DMS153 (cell line): ENCODE results near the gene OTUD3.
"Not testable (repeated sequence)": the region's sequence is repeated elsewhere in the genome, so short reads cannot be mapped to it uniquely, and the experiment has no call there.

Source experiments
- DNase-seq: peaks from one replicate; lab custom pipeline; 2025; lab: John Stamatoyannopoulos, UW

OTUD3 gene

DNA sequence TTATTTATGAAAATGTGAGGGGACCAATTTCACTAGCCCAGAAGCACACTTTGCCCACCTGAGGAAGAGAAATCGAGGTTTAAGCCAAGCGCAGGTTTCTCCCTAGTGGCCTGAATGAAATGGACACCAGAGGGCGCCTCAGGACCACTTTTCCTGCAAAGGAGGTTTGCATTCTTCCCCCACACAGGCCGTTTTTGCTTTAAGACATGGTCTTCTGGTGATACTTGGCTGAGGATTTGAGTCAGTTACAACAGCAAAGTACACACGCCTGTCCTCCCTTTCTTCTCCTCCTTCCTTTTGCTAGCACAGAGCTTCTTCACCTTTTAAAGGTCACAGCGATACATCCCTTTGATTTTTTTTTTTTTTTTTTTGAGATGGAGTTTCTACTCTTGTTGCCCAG is 35.9 kb downstream of the OTUD3 start:
- peak; percentile 12 for DNase-seq

DNA sequence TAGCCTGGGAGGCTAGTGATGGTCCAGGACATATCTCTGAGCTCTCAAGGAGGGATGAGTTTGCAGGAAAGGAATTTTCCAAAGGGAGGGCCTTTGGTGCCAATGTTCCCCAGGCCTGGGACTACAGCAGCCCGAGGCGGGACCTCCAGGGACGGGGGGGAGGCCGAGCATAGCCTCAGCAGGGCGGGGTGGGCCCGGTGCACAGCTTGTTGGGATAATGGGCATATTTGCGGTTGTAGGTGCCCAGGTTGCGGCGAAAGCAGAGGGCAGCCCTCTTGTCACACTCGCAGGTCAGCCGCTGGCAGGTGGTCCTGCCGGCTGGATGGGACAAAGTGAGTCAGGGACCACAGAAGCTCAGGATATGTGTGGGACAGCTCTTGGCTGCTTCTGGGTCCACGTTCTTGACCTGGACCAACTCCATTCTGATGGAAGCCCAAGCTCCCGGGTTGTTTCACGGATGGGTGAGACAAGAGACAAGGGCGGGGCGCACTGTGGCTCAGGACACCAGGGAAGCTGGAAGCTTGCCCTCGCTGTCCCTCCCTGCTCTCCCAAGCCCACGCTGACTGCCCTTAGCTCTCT is 38.0 kb downstream of the OTUD3 start:
- DNase-seq = no peak

DNA sequence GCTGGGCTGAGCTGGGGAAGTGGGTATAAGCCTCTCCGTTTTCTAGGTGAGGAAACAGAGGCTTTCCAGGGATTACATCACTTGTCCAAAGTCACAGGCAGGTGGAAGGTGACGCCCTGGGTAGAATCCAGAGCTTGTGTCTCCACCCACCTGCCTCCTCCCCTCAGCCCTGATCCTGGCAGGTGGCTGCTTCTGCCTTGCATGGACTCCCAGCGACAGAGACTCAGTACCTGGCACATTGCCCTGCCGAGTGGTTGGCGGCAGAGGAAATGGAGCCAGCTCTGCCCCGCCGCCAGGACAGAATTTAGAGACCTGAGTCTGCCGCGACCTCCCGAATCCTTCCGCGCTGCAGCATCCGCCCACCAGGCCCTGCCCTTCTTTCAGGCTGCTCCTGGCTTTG is 39.1 kb downstream of the OTUD3 start:
- peak; percentile 81 for DNase-seq

DNA sequence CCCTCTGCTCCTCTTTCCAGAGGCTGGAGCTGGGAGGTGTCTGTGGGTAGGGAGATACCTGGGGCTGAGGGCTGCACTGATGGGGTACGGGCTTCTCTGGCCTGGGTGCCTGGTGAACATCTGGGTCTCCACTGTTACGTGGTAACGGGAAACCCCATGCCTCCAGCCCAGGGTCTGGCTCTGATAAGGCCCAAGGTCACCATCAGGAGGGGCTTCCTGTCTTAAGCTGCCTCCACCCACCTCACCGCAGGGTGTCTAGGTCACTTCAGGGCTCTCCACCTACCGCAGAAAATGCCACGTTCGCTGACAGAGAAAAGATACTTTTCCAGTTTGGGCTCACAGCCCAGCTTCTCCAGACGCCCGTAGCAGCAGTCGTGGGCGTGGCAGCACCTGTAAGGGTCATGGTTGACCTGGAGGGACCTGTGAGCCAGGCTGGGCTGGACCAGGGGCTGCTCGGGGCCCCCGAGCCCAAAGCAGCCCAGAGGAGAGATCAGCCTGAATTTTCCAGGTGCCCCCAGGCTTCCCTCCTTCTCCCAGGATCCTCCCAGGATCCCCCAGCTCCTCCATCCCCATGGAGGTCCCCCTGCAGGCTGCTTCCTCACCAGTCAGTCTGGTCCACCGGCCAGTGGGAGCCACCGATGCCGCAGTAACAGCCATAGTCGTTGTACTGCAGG is 40.0 kb downstream of the OTUD3 start:
- DNase-seq = no peak

DNA sequence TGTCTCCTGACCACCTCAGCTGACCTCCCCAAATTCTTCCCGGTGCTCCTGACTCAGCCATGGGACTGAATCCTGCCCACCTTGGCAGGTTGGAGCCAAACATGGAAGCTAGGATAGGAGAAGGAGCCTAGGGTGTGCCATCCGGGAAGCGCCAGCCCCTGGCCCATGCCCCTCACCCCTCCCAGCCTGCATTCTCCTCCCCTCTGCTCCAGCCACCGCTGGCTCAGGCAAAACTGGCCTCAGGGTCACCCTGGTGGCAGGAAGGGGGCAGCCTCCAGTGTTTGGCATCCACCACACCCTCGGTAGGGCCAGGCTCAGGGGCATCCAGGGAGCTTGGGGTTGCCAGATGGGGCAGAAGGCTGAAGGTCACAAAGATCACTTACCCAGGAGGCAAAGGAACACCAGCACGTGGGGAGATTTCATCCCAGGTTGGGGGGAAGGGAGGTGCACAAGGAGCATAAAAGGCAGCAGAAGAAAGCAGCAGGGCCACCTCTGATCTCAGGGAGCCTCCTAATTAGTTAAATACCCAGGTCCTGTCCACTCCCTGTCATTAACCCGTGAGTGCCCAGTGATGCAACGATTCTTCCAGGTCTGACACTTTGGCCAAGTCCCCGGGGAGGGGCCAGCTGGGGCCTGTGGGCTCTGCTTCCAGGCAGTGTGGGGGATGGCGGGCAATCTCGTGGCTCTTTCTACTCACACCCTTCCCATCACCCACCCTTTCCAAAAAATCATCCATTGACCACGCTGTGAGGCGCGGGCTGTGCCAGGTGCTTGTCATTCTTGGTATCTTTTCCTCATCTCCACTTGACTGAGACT is 41.1 kb downstream of the OTUD3 start, which contains the start of gene PLA2G2E:
TSS of gene PLA2G2E (minus strand) at position 481 of the 816 bp plus-strand sequence. CDS start at position 423, 58 bp downstream.
- DNase-seq = no peak

DNA sequence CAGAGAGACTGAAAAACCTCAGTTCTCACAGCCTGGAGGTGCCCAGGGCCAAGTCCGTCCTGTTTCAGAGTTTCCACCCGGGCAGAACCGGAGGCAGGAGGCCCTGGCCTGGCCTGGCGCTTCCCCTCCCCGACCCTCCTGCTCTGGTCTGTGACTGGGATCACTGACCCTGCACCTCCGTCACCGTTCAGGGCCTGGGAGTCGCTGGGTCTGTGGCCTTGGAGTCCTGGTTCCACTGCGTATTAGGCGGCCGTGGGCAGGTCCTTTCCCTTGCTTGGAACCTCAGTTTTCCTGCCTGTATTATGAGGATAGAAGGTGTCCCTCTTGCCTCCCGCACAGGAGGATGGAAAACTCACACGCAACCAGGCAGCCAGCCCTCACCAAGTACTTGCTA is 41.8 kb downstream of the OTUD3 start:
- DNase-seq = no peak

DNA sequence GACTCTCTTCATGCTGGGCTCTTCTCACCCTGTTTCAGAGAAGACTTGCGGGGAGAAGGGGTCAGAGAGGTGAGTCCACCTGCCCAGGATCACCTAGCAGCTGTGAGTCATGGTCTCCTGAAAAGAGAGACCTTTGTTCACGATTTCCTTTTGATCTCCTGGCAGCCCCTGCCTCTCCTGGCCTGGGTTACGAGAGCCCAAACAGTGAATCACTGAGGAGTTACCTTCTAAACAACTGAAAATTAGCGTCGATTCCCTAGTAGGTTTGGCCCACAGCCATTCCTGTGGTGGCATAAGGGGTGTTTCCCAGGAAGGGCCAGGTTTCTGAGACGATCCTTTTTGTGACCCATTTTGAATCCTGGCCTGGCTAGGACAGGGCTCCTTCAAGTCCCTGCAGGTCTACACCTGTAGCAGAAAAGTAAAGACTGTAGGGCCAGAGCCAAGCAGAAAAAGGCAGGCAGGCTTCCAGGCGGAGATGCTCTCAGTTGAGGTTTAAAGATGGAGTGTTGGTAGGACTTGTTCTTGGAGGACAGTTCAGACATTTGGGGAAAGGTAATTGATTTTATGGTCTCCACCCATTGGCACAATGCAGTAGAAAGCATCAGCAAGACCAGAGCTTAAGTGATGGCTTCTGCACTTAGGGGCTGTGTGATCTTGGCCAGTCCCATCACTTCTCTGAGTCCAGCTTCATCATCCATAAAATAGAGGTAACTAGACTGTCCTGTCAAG is 43.3 kb downstream of the OTUD3 start:
- peak; percentile 19 for DNase-seq

DNA sequence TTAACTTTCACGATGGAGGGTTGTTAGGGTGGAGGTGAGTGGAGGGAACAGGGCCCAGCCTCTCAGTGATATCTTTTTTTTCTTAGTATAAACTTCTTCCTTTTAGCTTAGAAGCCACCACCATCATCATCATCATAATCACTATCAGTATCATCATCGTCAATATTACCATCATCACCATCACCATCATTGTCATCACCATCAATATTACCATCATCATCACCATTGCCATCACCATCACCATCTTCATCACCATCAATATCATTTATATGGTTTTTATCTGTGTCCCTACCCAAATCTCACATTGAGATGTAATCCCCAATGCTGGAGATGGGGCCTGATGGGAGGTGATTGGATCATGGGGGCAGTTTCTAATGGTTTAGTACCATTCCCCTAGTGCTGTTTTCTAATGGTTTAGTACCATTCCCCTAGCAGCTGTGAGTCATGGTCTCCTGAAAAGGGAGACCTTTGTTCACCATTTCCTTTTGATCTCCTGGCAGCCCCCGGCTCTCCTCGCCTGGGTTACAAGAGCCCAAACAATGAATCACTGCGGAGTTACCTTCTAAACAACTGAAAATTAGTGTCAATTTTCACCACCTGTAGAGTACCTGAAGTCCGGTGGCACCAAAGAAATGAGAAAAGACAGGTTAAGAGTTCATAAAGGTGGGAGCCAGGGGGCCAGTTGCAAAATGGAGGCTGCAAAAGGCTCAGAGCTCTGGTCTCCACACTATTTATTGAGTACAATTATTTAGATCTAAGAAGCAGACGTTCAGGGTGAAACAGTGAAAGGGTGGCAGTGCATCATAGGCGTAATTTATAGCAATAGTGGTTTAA is 44.3 kb downstream of the OTUD3 start:
- DNase-seq = peak; percentile 17

DNA sequence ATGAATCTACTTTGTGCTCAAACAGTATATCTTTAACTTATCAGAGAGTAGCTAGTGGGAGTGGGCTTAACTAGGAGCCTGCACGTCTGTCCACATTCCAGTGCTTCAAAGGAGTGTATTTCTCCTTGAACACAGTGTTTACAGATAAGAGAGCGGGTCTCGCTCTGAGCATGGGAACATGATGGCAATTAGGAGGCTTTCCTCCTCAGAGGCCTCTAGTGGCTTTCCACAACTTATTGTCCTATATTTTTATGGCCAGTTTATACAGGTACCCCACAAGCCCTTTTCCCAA is 44.9 kb downstream of the OTUD3 start:
- DNase-seq = not testable (repeated sequence)

DNA sequence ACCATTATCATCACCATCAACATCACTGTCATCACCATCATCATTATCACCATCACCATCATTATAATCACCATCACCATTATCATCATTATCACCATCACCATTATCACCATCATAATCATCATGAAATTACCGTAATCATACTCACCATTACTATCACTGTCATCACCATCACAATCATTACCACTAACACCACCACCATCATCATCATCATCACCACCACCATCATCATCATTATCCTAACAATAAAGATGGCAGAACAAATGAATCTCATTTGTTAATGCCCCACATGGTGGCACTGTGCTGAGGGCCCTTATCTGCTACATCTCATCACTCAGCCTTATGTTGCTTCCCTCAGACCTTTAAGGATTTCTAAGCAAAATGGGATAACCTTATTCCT is 50.7 kb downstream of the OTUD3 start:
- no peak for DNase-seq

DNA sequence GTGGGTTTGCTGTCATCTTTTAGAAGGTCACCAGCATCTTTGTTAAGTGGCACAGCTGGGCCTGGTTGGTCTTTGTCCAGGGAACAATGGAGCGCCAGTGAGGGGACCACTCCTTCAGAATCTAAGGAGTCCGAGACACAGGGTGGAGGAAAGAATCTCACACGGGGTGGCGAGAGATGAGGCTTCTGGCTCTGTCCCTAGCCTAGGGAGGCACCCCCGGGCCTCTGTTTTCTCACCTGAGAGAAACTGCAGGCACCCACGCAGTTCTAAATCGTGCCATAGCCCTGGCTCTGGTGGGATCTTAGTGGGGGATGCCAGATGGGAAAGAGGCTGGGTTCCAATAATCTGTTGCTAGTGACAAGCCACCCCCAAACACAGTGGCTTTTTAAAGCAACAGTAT is 52.1 kb downstream of the OTUD3 start:
- DNase-seq = no peak

DNA sequence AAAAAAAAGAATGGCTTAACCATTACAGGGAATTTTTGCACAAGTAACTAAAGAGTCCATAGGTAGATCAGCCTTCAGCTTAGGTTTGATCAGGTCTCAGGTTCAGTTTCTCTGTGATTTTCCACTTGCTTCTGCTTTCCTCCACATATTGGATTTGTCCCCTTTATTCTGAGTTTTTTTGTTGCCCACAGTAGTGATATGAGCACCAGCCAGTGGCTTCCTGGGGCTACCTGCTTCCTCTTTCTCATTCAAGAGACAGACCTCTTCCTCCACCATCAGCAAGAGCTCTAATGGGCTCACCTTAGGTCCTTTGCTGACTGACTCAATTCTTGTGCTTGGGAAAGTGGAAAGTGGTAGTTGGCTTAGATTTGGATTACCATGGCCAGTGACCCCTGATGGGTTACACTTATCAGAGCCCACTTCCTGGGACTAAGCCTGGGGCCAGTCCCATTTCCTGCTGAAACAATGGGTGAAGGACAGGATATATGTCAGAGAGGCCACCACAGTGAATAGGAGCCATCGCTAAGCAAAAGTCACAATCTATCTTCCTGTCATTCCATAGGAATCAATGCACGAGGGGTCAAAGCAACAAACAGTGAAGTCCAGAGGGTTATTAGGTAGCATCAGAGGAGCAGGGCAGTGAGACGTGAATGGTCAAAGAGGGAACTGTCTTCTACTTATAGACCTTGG is 54.0 kb downstream of the OTUD3 start:
- DNase-seq = no peak

DNA sequence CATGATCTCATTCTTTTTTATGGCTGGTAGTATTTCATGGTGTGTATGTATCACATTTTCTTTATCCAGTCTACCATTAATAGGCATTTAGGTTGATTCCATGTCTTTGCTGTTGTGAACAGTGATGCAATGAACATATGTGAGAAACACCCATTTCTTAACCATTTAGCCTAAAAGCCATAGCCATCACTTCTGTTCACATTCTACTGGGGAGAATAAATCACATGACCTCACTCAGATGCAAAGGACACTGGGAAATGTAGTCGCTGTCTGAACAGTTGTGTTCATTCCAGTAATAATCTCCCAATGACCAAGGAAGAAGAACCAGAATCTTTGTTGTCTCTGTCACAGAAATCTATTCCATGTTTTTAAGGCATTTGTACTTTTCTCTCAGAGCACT is 56.3 kb downstream of the OTUD3 start:
- DNase-seq = no peak

DNA sequence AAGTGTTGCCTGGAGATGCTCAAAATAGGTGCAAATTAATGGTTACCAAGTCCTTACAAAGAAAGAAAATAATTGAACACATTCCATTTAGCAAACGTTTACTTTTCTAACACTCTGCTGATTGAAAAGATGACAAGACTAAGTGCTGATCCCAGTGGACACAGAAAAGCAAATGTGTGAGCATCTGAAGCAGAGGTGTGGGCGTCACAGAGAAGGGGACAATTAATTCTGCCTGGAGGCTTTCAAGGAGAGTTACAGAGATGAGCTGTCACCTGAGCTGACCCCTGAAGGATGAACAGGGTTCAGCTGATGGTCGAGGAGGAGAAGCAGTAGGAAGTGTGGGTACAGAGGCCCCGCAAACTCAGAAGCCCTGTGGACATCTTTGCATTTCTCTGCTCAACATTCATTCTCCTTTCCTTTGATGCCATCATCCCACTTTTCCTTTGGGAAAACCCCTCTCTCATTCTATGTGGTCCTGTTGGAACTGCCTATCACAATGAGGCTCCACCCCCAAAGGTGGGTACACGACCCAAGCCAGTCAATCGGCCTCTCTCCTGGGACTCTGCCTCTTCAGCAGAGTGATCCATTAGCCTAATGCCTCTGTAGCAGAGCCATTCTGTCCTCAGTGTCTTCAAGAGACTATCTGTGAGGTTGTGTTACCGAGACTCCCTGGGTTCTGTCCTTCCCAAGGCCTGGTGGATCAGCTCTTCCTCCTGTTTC is 58.5 kb downstream of the OTUD3 start:
- DNase-seq = no peak

DNA sequence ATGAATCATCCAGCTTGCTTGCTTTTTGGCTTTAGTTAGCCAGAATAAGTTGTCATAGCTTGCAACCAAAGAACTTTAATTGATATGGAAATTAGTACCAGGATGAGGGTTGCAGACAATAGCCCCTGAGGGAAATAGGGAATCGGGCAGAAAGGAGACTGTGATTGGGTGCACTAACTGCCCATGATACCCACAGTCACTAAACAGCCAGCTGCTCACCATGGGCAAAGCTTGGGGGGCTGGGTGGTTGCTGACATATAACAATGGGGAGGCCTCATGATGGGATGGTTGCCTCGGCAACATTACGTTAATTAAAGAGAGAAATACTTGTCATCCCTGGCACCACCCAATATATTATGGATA is 59.0 kb downstream of the OTUD3 start:
- no peak for DNase-seq

DNA sequence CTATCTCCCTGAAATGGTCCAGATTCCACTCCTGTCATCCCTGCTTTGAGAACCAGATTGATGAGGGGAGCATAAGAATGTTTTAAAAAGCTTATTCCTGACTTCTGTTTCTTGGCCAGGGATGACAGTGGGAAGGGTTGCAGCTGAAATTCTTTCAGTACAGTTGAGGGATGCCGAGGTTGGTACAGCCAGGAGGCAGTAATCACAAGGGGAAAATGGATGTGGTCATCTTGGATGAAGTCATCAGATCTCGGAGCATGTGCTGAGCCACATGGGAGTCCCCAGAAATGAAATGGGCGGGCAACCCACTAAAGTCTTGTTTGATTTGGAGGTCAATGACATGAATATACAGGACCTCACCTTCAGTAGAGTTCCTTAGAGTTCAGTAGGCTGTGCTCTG is 59.9 kb downstream of the OTUD3 start:
- no peak for DNase-seq

DNA sequence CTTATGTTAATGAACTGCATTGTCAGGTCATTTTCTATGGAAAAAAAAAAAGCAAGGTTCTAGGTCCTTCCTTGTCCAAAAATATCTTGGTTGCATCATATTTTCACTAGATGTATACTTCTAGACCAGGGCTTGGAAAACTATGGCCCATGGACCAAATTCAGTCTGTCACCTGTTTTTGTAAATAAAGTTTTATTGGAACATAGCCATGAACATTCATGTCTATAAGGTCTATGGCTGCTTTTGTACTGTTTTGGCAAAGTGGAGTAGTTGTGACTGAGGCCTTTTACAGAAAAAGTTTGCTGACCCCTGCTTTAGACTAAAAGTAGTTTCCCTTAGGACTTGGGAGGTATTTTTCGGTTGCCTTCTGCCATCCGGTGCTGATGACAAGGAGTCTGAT is 60.5 kb downstream of the OTUD3 start:
- DNase-seq = no peak

DNA sequence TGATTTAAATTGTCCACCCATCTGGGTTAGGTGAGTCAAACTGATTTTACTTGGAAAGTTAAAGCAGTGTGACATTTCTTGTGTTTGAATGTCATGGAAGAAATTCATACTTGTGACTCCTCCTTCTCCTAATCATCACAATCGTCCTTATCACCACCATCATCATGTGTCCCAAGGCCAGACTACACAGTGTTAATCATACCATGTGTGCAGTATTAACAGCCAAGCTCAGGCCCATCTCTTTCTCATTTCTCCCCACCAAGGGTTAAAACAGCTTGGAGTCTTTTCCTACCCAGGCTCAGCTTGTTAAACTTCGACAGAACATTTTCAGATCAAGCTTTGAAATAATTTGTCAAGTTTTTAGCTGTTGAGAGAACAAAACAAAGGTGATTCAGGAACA is 63.7 kb downstream of the OTUD3 start:
- no peak for DNase-seq

DNA sequence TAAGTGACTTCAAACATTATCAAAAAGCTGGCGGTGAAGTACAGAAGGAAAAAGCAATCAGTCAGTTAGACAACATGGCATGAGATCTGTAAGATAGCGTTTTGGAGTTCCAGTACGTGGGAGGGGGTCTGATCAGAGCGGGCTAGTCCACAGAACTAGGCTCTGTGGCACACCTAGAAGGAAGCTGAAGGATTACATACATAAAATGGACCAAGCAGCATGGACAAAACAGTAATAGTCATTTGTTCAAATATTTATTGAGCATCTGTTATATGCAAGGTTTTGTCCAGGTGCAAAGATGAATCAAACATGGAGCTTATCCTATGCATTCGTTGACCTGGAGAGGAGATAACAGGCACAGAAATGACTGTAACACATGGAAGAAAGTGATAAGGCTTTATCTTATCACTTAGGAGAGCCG is 64.1 kb downstream of the OTUD3 start:
- no peak for DNase-seq

DNA sequence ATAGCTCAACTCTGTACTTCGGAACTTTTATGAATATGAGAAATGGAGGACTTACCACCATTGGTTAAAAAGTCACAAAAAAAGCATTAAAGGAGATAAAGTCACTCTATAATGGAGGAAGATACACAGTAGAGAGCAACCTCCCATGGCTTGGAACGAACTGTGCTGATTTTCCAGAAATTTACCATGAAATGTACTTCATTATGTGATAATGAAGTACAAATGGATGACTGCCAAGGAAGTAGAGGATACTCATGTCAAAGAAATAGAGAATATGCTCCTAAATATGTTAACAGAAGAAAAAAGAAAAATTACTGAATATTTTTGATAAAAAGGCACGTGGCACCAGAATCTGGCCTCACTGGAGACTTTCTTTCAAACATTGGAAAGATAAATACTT is 64.8 kb downstream of the OTUD3 start:
- no peak for DNase-seq

DNA sequence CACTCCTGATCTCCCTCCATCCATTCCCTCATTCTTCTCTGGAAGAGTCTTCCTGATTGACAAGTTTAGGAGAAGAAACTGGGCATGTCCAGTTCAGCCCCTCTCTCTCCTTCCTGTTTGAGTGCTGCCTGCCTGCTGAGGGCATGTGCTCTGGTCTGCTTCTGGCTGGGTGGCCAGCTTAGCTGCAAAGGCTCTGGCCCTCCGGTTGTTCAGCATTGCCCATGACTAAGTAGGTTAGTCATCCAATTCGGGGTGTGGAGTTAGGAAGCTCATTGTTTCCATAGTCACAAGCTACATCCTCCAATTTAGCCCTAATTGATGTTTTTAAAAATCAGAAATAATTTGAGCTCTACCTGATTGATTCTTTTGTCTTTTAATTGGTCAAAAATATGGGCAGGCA is 66.8 kb downstream of the OTUD3 start:
- DNase-seq = no peak
